HG02852 (cell line): ENCODE data around the gene GP9.
A peak's percentile ranks its signal among the peaks of the same experiment; 100 is the strongest.

ENCODE experiments used
- ATAC-seq: cut with Tn5 transposase; IDR thresholded peaks from one replicate; pipeline ENCODE4 v1.9.1; 2021; ENCODE audit warnings: mild to moderate bottlenecking, moderate library complexity; ENCODE audit not compliant: unreplicated experiment

The GP9 gene

GRCh38 chr3:129060276-129061022, at the start of gene GP9:
GP9 (plus strand) TSS chr3:129060779; CDS start chr3:129061740, 961 bp downstream.
- ATAC-seq, result no peak

DNA sequence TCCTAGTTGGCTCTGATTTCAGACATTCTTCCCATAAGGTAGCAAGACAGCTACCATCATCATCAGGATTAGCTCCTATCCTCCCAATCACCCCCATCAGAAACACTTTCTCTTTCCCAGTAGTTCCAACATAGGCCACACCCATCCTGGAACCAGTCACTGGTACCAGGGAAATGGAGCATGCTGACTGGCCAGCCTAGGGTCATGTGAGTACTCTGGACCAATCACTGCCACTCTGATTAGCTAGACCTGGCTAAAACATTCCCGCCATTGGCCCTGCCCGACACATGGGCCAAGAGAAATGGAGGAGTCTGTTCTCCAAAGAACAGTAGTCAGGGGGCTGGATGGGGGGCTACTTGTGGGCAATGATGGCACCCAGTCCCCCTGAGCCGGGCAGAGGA, 47.1 kb upstream of the GP9 start:
- ATAC-seq, result no peak

- no peak for ATAC-seq
Observed at GRCh38 chr3:129014148-129014547, 46.4 kb upstream of the GP9 start.

DNA sequence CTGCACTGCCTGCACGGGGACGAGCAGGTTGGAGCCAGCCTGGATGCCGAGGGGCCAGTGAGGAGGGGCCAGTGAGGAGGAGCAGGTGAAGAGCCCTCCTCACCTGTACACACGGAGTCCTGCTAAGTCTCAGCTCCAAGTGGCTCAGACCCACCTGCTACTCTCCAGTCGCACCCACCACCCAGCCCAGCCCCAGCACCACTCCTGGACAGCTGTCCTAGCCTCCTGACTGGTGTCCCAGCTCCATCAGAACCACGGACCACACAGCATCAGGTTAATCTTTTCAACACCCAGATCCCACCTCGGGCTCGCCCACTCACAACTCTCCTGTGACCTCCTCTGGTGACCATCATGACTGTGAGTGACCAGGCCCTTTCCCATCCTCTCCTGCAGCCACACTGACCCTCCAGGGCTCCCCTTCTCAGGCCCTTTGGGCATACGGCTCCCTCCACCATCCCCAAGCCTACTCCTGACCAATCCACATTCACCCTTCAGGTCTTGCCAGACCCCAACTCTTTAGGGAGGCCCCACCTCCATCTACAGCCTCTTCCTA, 45.7 kb upstream of the GP9 start:
- ATAC-seq, result no peak

GRCh38 chr3:129015388-129016105, 45.0 kb upstream of the GP9 start:
- ATAC-seq, result no peak

- no peak for ATAC-seq
Observed at GRCh38 chr3:129016356-129016719, 44.2 kb upstream of the GP9 start.

DNA sequence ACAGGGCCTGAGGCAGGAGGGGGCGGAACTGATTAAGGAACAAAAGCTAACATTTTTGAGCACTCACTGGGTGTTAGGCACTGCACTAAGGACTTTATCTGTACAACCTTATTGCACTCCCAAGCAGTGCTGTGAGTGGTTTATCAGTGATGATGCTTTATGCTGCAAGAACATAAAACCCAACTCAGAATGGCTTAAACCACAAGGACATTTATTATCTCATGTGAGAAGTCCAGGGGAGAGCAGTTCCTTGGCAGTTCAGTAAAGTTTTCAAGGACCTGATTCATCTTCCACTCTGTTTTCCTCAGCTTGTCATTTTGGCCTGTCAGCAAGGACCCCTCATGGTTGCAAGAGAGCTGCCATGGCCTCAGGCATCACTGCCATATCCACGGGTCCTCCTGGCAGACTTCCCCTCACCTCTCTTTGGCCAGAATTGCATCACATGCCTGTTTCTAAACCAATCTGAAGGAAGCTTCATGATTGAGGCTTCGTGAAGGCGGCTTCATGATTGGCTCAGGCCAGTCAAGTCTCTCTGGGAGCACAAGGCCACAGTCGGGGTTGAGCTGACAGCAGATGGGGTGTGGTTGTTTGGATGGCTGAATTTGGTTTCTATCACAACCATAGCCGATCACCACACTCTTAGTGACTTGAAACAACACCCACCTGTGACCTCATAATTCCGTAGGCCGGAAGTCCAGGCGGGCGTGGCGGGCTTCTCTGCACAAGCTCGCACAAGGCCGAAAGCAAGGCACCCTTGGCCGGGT, 43.7 kb upstream of the GP9 start:
- peak; percentile 66 for ATAC-seq

GRCh38 chr3:129017484-129017899, 43.1 kb upstream of the GP9 start:
- ATAC-seq, result no peak

- no peak for ATAC-seq
Observed at GRCh38 chr3:129018271-129018670, 42.3 kb upstream of the GP9 start.

DNA sequence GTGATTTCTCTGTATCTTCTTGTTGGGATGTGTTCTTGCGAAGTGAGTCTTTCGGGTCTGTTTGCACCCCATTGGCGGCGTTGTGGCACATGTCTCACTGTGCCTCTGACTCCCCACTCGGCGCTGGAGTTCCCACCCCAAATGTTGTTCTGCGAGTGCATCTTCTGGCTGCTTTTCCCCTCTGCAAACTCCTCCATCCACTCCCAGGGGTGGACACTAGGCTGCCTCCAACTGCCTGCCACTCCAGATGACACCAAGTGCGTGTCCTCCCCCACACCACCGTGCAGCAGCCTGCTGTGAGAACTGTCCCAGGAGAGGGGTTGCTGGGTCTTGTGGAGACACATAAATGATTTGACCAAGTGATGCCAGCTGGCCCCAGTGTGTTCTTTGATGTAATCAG, 41.8 kb upstream of the GP9 start:
- ATAC-seq, result no peak

DNA sequence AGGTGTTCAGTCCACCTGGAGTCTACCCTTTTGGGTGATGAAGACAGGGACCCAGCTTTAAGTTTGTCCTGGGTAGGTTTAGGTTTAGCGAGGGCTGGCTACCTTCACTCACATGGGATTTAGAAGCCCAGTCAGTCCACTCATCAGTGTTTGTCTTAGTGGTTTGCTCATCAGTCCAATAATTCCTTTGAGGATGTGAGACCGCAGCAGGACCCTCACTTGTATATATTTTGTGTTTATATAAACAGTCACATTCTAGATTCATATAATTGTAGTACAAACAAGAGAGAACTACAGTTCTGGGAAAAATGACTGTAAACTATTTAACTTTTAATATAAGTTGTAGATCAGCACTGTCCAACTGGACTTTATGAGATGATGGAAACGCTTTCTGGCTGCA, 41.3 kb upstream of the GP9 start:
- ATAC-seq, result no peak

- no peak for ATAC-seq
Observed at GRCh38 chr3:129020691-129021090, 39.9 kb upstream of the GP9 start.

GRCh38 chr3:129021140-129021551, 39.4 kb upstream of the GP9 start:
- no peak for ATAC-seq

DNA sequence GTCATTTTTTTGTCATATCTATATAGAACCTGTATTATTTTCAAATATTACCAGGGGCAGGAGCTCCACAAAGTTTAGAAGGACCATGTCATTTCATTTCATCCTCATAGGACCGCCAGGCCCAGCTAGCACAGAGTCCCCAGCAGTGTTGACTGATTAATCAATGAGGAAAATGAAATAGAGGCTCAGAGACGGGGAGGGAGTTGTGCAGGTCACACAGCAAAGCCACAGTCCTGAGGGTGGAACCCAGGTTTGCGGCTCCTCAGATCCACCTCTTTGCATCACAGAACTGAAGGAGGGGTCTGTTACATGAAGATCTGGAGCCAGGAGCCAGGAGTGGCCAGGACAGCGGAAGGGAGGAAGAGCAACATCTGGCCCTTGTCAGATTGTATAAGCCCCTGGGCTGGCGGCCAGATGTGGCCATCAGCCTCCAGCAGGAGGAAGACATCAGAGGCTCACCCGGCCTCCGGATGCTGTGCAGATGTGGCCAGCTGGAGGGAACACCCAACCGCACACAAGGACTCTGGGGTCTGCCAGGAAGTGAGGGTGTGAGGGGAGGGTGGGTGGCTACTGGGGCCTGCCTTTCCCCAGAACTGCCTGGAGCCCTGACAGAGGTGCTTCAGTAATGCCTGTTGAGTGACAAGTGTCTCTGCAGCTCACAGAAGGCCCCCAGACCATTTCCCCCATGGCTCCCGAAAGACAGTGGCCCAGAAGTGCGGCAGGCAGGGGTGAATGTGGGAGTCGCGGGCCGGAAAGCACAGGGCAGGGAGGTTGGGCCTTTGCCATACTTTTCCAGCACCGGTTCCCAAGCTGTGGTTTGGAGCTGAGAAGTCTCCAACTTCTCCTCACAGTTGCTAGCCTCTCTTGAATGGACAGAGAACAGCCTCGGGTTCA, 38.2 kb upstream of the GP9 start:
- no peak for ATAC-seq

DNA sequence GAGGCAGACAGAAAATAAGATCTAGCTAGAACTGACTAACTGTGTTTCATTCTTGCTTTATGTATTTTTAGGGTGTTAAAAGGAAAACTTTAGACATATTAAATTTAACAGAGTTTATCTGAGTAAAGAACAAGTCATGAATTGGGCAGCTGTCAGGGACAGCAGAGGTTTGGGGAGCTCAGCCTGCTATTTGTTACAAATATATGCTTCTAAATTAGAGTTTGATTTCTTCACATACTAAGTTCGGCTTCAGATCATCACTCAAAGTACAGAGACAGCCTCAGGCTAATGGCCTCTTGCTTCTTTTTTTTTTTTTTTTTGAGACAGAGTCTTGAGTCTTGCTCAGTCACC, 37.6 kb upstream of the GP9 start:
- no peak for ATAC-seq

DNA sequence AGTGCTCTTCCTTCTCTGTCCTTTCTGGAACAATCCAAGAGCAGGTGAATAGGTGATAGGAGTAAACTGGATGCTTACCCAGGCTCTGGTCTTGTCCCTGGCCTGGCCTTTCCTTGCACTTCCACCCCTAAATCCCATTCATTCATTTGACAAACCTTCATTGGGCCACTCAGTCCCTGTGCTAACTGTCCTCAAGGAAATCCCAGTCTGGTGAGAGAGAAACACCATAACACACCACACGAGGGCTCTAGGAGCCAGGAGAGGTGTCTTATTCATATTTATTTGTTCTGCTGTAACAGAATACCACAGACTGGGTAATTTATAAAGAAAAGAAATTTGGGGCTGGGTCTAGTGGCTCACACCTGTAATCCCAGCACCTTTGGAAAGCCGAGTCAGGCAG, 36.7 kb upstream of the GP9 start:
- ATAC-seq, result no peak

DNA sequence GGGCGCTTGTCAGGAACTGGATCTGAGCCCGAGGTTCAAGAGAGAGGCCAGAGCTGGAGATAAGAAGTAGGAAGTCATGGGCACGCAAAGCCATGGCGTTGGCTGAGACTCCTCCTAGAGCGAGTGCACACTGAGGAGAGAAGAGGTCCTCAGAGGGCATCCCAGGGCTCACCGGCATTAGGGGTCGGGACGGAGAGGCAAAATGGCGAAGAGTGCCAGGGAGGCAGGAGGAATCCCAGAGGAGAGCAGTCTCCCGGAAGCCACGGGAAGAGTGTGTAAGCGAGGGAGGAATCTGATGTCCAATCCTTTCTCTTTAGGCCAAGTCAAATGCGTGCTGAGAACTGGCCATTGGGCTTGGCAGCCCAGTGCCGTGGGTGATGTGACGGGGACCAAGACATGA, 35.5 kb upstream of the GP9 start:
- no peak for ATAC-seq

DNA sequence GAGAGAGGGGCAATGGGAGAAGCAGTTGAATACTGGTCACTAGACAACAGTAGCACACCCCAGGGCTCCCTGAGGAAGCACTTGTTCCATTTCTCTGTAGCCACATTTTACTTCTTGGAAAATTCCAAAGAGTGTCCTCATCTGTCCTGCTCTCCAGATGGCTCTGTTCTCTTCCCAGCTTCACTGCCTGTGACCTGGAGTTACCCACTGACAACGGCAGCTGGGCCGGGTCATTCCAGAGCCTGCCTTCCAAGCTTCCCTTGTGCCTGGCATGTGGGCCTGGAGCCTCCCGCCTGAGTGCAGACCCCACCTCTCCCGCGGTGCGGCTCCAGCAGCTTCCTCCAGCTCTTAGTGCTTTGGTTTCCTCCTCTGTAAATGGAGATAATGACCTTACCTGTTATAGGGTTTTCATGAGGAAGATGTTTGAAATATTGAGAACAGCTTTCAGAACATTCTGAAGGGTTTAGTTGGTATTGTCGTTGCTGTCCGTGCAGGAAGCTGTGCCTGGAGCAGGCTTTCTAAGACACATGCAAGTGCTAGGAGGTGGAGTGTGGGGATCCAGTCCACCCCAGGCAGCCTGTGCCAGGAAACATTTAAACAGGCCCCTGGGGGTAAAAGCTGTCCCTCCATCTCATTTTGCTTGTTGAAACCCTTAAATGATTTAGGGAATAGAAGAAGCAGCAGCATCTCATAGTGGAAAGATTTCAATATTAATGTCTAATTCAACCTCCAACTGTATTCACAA, 34.7 kb upstream of the GP9 start:
- no peak for ATAC-seq

GRCh38 chr3:129026728-129027543, 33.6 kb upstream of the GP9 start:
- peak; percentile 99 for ATAC-seq
